Parathyroid adenoma (tissue), 2 donors: ENCODE data around the gene IL1RAPL1.
"Not testable (repeated sequence)": the region's sequence is repeated elsewhere in the genome, so short reads cannot be mapped to it uniquely, and the experiment has no call there.

Experiments
- H2AFZ ChIP-seq: fragments of 300-600 bp; sonication (generic); one replicate; pipeline ENCODE4 v1.7.0; 2017; ENCODE audit warnings: antibody characterized with exemption, mild to moderate bottlenecking
- H3K27ac ChIP-seq: fragments of 300-600 bp; sonication (generic); one replicate; pipeline ENCODE4 v1.7.0; 2017
- H3K27me3 ChIP-seq: fragments of 300-600 bp; sonication (generic); one replicate; pipeline ENCODE4 v1.7.0; 2017; ENCODE audit warnings: low read length; ENCODE audit not compliant: control insufficient read depth, insufficient read depth
- H3K36me3 ChIP-seq: fragments of 300-600 bp; sonication (generic); one replicate; pipeline ENCODE4 v1.7.0; 2017; ENCODE audit warnings: low read length; ENCODE audit not compliant: control insufficient read depth, insufficient read depth
- H3K4me1 ChIP-seq: fragments of 300-600 bp; sonication (generic); one replicate; pipeline ENCODE4 v1.7.0; 2017; ENCODE audit warnings: control low read depth
- H3K4me2 ChIP-seq: fragments of 300-600 bp; sonication (generic); one replicate; pipeline ENCODE4 v1.7.0; 2017; ENCODE audit warnings: low read length
- H3K4me3 ChIP-seq: fragments of 300-600 bp; sonication (generic); one replicate; pipeline ENCODE4 v1.7.0; 2017; ENCODE audit warnings: low read depth, low read length
- H3K79me2 ChIP-seq: fragments of 300-600 bp; sonication (generic); one replicate; pipeline ENCODE4 v1.7.0; 2017; ENCODE audit warnings: control low read depth
- H3K9ac ChIP-seq: fragments of 300-600 bp; sonication (generic); one replicate; pipeline ENCODE4 v1.7.0; 2017; ENCODE audit warnings: mild to moderate bottlenecking
- H3K9me3 ChIP-seq: fragments of 300-600 bp; sonication (generic); one replicate; pipeline ENCODE4 v1.7.0; 2017; ENCODE audit warnings: low read length; ENCODE audit not compliant: control insufficient read depth
- CTCF ChIP-seq: fragments of 300-600 bp; sonication (generic); IDR thresholded peaks from one replicate; pipeline ENCODE4 v1.7.0; 2017; ENCODE audit warnings: antibody characterized with exemption, mild to moderate bottlenecking
- donor health status: primary hyperparathyroidism.

The IL1RAPL1 gene

DNA sequence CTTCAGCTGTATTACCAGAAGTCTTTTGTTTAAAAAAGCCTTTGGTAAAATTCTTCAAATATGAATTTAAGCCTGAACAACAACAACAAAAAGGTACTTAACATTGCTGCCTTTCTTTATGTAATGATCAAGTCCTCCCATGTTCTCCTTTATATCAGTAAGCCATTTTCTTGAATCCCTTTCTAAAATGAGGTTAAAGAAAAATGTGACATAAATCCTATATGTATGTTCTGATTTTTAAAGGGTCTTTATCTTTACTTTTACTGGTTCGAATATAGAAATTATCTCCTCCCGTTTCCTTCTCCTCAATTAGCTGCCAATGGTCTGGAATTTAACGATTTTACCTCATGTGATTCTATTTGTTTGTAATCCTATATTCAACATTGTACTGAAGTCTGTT, 522.8 kb downstream of the IL1RAPL1 start:
- Histone ChIP-seq H2AFZ (no peak overlapping the region), H3K79me2 (no peaks in the 10 kb centered on the region), H3K36me3 (no peaks in the 10 kb centered on the region), H3K27ac (no peak overlapping the region), H3K27me3 (no peaks in the 10 kb centered on the region), H3K4me1 (no peaks in the 10 kb centered on the region), H3K4me3 (no peak overlapping the region), H3K9ac (no peak overlapping the region), H3K4me2 (no peak overlapping the region), H3K9me3 (no peaks in the 10 kb centered on the region)
- no peak for TF ChIP-seq CTCF

DNA sequence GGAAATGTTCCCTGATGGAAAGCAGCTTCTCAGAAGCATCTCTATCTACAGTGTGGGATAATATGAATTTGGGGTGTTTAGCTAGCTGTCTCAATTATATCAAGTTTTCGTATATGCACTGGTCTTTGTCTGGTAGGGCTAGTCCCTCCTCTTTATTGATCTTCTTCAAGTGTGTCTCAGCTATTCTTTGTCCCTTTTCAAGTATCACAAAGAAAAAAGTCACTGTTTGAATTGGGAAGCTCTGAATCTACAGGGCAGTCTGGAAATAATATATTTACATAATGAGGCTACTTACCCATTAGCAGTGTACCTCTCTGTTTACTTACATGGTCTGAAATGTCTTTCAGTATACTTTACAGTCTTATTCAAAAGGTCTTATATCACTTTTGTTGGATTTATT, 526.0 kb downstream of the IL1RAPL1 start:
- H3K27ac ChIP-seq, result no peak overlapping the region
- H3K9me3 ChIP-seq, result no peaks in the 10 kb centered on the region
- no peaks in the 10 kb centered on the region for H3K36me3 ChIP-seq
- no peaks in the 10 kb centered on the region for H3K79me2 ChIP-seq
- H3K4me3 ChIP-seq, result no peak overlapping the region
- no peak overlapping the region for H3K4me2 ChIP-seq
- no peak for TF ChIP-seq CTCF
- H3K4me1 ChIP-seq, result no peaks in the 10 kb centered on the region
- H3K9ac ChIP-seq, result no peak overlapping the region
- H2AFZ ChIP-seq, result no peak overlapping the region
- no peaks in the 10 kb centered on the region for H3K27me3 ChIP-seq

GRCh38 chrX:29122817-29123216, 535.6 kb downstream of the IL1RAPL1 start:
- H3K4me2 ChIP-seq, H3K36me3 ChIP-seq, H3K27me3 ChIP-seq, H3K27ac ChIP-seq, H2AFZ ChIP-seq, H3K9ac ChIP-seq, H3K79me2 ChIP-seq, H3K4me1 ChIP-seq, H3K4me3 ChIP-seq, H3K9me3 ChIP-seq: not testable (repeated sequence)

DNA sequence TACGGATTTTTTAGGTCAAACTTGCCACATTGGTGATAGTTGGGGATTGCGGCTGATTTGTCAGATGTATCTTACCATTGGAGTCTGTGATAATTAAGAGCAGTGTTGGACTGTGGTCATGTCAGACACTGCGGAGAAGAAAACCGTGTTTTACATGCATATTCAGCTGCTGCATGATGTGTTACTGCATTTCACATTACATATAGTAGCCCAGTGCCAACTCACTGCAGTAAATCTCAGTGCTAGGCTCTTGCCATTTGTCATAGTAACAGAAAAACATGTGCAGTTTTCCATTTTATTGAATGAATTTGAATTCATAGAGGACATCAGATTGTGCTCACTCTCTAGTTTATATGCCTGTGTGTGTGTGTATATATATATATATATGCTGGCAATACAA, 543.7 kb downstream of the IL1RAPL1 start:
- no peak overlapping the region for H2AFZ ChIP-seq
- H3K79me2 ChIP-seq, result no peaks in the 10 kb centered on the region
- H3K9ac ChIP-seq, result no peak overlapping the region
- no peaks in the 10 kb centered on the region for H3K4me1 ChIP-seq
- no peak for TF ChIP-seq CTCF
- no peak overlapping the region for H3K4me2 ChIP-seq
- no peak overlapping the region for H3K4me3 ChIP-seq
- no peaks in the 10 kb centered on the region for H3K36me3 ChIP-seq
- H3K27ac ChIP-seq, result no peak overlapping the region
- no peaks in the 10 kb centered on the region for H3K27me3 ChIP-seq
- no peaks in the 10 kb centered on the region for H3K9me3 ChIP-seq

DNA sequence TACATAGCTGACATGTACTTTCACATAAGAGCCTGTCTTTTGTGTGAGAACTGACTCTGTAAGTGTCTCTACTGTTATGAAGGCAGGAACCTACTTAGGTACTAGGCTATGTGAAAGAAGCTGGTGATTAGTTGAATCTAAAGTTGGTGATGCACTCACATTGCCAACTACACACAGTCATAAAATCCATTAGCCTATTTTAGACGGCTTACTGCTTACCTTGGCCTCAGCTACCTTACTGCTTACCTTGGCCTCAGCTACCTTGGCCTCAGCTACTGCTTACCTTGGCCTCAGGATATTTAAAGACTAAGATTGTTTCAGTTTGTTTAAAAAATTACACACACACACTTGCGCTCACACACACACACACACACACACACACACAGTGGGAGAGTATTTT, 549.7 kb downstream of the IL1RAPL1 start:
- Histone ChIP-seq H3K9me3 (no peaks in the 10 kb centered on the region), H3K36me3 (no peaks in the 10 kb centered on the region), H3K27me3 (no peaks in the 10 kb centered on the region), H2AFZ (no peak overlapping the region), H3K9ac (no peak overlapping the region), H3K4me2 (no peak overlapping the region), H3K27ac (no peak overlapping the region), H3K79me2 (no peaks in the 10 kb centered on the region), H3K4me3 (no peak overlapping the region), H3K4me1 (no peaks in the 10 kb centered on the region)
- no peak for TF ChIP-seq CTCF
